ENCODE results near the gene MAPK7. TPM values are rescaled to one million over a fixed set of nuclear protein-coding genes. Genes with fewer than 3 reads are reported as not detected.

The MAPK7 gene
- total RNA-seq, 2 experiments from 2014 or later, result 40.6 to 41.4 TPM

DNA sequence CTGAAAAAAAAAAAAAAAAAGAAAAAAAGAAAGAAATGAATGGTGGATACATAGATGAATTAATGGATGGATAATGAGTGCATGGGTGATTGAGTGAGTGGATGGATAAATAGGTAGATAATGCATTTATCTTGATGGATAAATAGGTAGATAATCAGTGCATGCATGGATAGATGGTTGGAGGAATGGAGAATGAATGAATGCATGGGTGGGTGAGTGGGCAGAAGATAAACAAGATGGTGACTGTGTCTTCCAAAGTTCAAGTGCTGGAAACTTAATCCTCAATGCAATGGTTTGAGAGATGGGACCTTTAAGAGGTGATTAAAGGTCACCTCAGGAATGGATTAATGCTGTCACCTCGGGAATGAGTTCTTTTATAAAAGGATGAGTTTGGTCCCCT is 26.0 kb downstream of the MAPK7 start:
- POLR2A ChIA-PET, result no interaction called here
- Mint-ChIP-seq H3K4me1 (no peaks in the 10 kb centered on the region), H3K36me3 (ENCODE audit: low read depth) (no peaks in the 10 kb centered on the region), H3K4me3 (no peak overlapping the region), H3K9me3 (no peaks in the 10 kb centered on the region), H3K27me3 (peaks cover 9% of the 10 kb centered on the region), H3K27ac (no peak overlapping the region)
- CTCF ChIA-PET, result no interaction called here
- no peak for DNase-seq

DNA sequence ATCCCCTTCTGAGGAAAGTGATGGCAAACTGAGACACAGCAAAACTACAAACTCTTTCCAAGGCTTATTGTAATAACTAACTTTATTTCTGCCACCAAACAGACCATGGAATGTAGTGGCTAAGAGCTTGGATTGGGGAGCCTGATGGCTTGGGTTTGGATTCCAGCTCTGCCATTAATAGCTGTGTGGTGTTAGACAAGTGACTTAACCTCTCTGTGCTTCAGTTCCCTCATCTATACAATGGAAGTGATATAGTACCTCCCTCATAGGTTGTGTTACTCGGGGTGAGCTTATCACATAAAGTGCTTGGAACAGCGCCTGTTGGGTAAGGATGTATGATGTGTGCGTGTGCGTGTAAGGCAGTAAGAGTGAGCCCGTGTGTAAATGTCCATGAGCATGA is 26.8 kb downstream of the MAPK7 start:
- ChIA-PET POLR2A (interaction anchor here (1.1 kb wide), 1 partner anchor 19 kb away, joined by 3 read pairs; no protein-coding TSS in a partner anchor), CTCF (interaction anchor here (1.3 kb wide), 1 partner anchor 29 kb away, joined by 3 read pairs; no protein-coding TSS in a partner anchor)
- peaks cover 11% of the 10 kb centered on the region for H3K27me3 Mint-ChIP-seq
- no peaks in the 10 kb centered on the region for H3K36me3 Mint-ChIP-seq (ENCODE audit: low read depth)
- DNase-seq, result no peak
- H3K27ac Mint-ChIP-seq, result no peak overlapping the region
- no peaks in the 10 kb centered on the region for H3K4me1 Mint-ChIP-seq
- H3K4me3 Mint-ChIP-seq, result no peak overlapping the region
- no peaks in the 10 kb centered on the region for H3K9me3 Mint-ChIP-seq

DNA sequence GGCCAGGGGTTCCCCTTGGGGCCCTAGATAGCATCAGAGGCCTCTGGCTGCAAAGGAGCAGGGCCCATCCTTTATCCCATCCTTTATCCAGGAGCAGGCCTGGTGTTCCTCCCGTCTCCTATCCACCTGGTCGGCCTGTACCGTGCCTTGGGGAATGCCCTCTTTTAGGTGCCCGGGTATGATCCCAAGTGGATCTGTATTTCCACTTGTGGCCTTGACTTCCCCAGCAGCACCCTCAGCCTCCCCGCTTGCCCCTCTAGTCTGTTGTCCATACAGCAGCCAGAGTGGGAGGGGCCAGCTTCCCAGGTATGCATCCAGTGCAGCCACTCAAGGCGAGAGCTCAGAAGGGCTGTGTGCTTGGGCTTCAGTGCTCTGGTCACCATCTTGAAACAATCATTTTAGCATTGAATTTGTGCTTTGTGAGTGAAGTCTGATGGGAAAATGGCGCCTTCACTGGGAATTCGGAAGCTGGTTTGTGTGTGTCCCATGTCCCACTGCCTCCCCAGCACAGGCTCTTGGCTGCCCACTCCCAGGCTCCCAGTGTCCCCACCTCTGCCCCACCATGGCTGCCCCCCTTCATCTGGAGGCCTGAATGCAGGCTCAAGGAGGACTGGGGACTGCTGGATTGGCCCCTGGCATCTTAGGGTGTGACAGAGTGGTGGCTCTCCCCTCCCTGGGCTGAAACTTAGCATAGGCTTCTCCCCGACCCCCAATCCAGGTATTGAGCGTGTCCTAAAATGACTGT is 29.5 kb downstream of the MAPK7 start:
- Mint-ChIP-seq H3K27ac (no peak overlapping the region), H3K9me3 (no peaks in the 10 kb centered on the region), H3K27me3 (peaks cover 11% of the 10 kb centered on the region), H3K4me3 (no peak overlapping the region), H3K36me3 (ENCODE audit: low read depth) (no peaks in the 10 kb centered on the region), H3K4me1 (no peaks in the 10 kb centered on the region)
- ChIA-PET CTCF (interaction anchor here (0.6 to 1.5 kb wide), 3 partner anchors 11 to 166 kb away, joined by 3 read pairs; no protein-coding TSS in a partner anchor), POLR2A (no interaction called here)
- no peak for DNase-seq

DNA sequence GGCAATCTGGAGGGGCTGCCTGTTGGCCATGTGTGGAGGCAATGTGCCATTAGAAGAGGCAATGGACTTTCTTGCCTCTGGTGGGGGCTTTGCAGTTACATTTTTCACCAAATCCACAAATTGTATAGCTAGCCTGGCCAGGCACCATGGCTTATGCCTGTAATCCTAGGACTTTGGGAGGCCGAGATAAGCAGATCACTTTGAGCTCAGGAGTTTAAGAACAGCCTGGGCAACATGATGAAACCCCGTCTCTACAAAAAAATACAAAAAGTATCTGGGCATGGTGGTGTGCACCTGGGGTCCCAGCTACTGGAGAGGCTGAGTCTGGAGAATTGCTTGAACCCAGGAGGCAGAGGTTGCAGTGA is 30.0 kb downstream of the MAPK7 start:
- Mint-ChIP-seq H3K27me3 (peaks cover 11% of the 10 kb centered on the region), H3K9me3 (no peaks in the 10 kb centered on the region), H3K36me3 (ENCODE audit: low read depth) (no peaks in the 10 kb centered on the region), H3K27ac (no peak overlapping the region), H3K4me1 (no peaks in the 10 kb centered on the region), H3K4me3 (no peak overlapping the region)
- POLR2A ChIA-PET, result no interaction called here
- CTCF ChIA-PET, result interaction anchor here (0.6 to 1.5 kb wide), 3 partner anchors 11 to 167 kb away, joined by 3 read pairs; no protein-coding TSS in a partner anchor
- DNase-seq, result no peak

DNA sequence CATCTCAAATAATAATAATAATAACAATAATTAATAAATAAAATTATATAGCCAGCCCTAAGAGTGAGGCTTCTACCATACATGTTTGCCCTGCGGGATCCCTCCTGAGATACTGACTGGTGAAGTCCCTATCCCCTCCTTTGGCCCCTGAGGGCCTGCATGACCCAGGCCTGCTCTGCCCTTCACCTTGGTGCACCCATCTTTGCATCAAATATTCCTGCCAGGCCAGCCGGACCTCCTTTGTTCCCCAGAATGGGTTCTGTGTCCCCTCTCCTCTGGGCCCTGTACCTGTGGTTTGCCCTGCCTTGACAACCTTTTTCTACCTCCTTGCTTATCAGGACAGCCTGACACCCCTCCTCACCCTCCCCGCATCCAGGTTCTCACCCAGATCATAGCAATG is 30.8 kb downstream of the MAPK7 start:
- no peak for DNase-seq
- Mint-ChIP-seq H3K9me3 (no peaks in the 10 kb centered on the region), H3K27me3 (peaks cover 7% of the 10 kb centered on the region), H3K36me3 (ENCODE audit: low read depth) (no peaks in the 10 kb centered on the region), H3K4me3 (no peak overlapping the region), H3K4me1 (no peaks in the 10 kb centered on the region), H3K27ac (no peak overlapping the region)
- ChIA-PET CTCF (interaction anchor here (1.5 kb wide), 1 partner anchor 12 kb away, joined by 3 read pairs; no protein-coding TSS in a partner anchor), POLR2A (no interaction called here)

DNA sequence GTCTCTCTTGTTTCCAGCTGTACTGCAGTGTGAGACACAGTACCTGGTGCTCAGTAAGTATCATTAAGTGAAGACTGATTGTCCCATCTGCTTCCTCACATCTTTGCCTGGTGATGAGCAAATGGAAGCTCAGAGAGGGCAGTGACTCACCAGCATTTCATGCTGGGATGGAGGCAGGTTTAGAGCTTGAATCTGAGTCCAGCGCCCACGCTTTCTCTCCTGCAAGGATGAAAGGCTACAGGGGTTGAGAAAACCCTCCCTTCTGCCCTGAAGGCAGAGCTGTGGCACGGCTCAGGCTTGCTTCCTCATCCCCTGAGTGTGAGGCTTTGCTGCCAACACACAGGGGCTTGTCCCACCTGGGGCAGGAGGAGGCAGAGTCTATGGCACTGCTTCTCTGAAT is 31.2 kb downstream of the MAPK7 start:
- Mint-ChIP-seq H3K27ac (no peak overlapping the region), H3K36me3 (ENCODE audit: low read depth) (no peaks in the 10 kb centered on the region), H3K27me3 (peaks cover 7% of the 10 kb centered on the region), H3K4me1 (no peaks in the 10 kb centered on the region), H3K9me3 (no peaks in the 10 kb centered on the region), H3K4me3 (no peak overlapping the region)
- ChIA-PET CTCF (interaction anchor here (1.5 kb wide), 1 partner anchor 13 kb away, joined by 3 read pairs; no protein-coding TSS in a partner anchor), POLR2A (no interaction called here)
- no peak for DNase-seq

DNA sequence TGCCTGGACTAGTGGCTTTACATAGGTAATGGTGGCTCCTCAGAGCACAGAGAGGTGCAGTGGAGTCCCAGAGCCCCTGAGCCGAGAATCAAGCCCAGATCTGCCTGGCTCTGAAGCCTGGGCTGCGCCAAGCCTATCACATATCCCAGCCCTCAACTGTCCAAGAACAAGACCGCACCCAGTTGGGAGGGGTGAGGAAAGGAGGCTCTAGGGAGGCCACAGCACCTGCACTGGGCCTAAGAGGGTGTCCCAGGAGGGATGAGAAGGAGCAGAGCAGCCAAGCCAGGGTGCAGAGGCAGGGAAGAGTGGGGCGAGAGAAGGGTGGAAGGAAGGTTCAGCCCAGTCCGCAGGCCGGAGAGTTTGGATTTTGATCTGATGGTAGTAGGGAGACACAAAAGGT is 31.8 kb downstream of the MAPK7 start:
- POLR2A ChIA-PET, result no interaction called here
- CTCF ChIA-PET, result interaction anchor here (1.2 kb wide), 1 partner anchor 44 kb away, joined by 3 read pairs; no protein-coding TSS in a partner anchor
- peaks cover 7% of the 10 kb centered on the region for H3K27me3 Mint-ChIP-seq

DNA sequence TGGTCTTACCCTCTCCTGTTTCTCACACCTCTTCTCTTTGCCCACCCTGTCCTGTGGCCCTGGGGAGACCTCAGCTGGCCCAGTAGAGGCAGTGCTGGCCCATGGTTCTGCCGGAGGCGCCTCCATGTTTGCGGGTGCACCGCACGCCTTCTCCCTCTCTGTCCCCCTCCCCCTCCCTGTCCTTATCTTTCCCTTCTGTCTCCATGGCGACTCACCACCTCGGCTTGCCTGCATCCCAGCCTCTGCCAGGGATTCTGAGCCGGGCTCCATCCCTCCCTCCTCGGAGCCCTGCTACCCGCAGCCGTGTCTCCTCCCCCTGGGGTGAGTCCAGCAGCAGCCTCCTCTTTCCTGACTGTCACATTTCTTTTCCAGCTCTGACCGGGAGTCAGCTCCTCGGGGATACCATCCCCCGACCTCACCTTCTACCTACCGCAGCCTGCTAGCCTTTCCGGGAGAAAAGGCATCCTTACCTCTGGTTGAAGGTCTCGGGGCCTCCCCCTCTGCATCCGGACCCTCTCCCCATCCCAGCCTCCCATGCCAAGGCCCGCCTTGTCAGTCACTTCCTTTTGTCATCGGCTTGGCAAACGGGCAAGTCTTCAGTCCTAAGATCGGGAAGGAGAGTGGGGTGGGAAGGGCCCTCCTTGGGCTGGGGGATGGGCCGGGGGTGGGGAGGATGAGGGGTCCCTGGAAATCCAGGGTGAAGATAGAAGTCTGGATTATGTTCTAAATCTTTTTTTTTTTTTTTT is 32.8 kb downstream of the MAPK7 start, which contains the start of gene RNF112:
Gene RNF112, plus strand, starts transcription at position 358 of the 746 bp plus-strand sequence. Its CDS starts 177 bp downstream, at position 535.
- H3K4me1 Mint-ChIP-seq, result no peaks in the 10 kb centered on the region
- H3K4me3 Mint-ChIP-seq, result no peak within 1 kb of the TSS
- CTCF ChIA-PET, result interaction anchor here (1.2 kb wide), 1 partner anchor 45 kb away, joined by 3 read pairs; no protein-coding TSS in a partner anchor
- H3K27ac Mint-ChIP-seq, result no peak within 1 kb of the TSS
- peaks cover 7% of the 10 kb centered on the region for H3K27me3 Mint-ChIP-seq
- POLR2A ChIA-PET, result no interaction called here
- no peak for DNase-seq
- no peaks in the 10 kb centered on the region for H3K9me3 Mint-ChIP-seq
- H3K36me3 Mint-ChIP-seq (ENCODE audit: low read depth), result no peaks in the 10 kb centered on the region

More for the DNA sequence above, 31.8 kb downstream of the MAPK7 start:
- H3K4me1 Mint-ChIP-seq, result no peaks in the 10 kb centered on the region
- no peak overlapping the region for H3K4me3 Mint-ChIP-seq
- H3K9me3 Mint-ChIP-seq, result no peaks in the 10 kb centered on the region
- no peak for DNase-seq
- no peaks in the 10 kb centered on the region for H3K36me3 Mint-ChIP-seq (ENCODE audit: low read depth)
- H3K27ac Mint-ChIP-seq, result no peak overlapping the region

DNA sequence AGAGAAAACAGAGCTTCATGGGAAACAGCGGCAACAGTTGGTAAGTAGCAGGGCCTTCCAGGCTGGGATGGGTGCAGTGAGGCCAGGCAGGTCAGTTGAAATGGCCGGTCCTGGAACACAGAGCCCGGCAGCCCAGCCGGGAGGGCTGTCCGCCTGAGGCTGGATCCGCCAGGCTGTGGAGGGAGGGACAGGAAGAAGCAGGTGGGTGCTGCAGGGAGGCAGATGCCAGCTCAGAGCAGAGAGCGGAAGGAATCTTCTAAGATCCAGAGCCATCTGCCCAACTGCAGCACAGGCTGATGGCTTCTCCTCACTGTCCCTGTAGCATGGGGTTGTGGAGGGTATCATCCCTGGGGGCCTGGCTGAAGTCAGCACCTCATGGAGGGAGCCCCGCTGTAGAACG is 33.3 kb downstream of the MAPK7 start:
- no peak overlapping the region for H3K4me3 Mint-ChIP-seq
- no peaks in the 10 kb centered on the region for H3K9me3 Mint-ChIP-seq
- H3K27ac Mint-ChIP-seq, result no peak overlapping the region
- H3K36me3 Mint-ChIP-seq (ENCODE audit: low read depth), result no peaks in the 10 kb centered on the region
- H3K4me1 Mint-ChIP-seq, result no peaks in the 10 kb centered on the region
- DNase-seq, result no peak
- CTCF ChIA-PET, result no interaction called here
- H3K27me3 Mint-ChIP-seq, result peaks cover 7% of the 10 kb centered on the region
- POLR2A ChIA-PET, result no interaction called here

DNA sequence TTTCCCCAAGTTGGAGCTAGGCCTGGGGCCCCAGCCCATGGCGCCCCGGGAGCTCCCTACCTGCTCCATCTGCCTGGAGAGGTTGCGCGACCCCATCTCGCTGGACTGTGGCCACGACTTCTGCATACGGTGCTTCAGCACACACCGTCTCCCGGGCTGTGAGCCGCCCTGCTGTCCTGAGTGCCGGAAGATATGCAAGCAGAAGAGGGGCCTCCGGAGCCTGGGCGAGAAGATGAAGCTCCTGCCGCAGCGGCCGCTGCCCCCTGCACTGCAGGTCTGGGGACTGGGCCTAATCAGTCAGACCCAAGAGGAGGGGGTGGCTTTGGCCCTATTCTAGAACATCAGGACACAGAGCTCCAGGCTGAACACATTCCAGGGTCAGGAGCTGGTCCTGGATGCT is 34.2 kb downstream of the MAPK7 start:
- ChIA-PET CTCF (no interaction called here), POLR2A (no interaction called here)
- no peaks in the 10 kb centered on the region for H3K9me3 Mint-ChIP-seq
- no peaks in the 10 kb centered on the region for H3K36me3 Mint-ChIP-seq (ENCODE audit: low read depth)
- peaks cover 7% of the 10 kb centered on the region for H3K27me3 Mint-ChIP-seq
- DNase-seq, result no peak
- H3K4me3 Mint-ChIP-seq, result no peak overlapping the region
- no peak overlapping the region for H3K27ac Mint-ChIP-seq
- H3K4me1 Mint-ChIP-seq, result peaks cover under 1% of the 10 kb centered on the region

DNA sequence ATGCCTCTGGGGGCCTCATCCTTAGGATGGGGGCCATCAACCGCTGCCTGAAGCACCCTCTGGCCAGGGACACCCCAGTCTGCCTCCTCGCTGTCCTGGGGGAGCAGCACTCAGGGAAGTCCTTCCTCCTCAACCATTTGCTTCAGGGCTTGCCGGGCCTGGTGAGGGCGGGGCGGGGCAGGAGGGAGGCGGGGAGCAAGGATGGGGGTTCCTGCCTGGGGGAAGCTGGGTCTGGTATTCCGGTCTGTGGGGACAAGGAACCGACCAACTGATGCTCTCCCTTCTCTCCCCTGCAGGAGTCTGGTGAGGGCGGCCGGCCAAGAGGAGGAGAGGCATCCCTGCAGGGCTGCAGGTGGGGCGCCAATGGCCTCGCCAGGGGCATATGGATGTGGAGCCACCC is 34.7 kb downstream of the MAPK7 start:
- no peaks in the 10 kb centered on the region for H3K9me3 Mint-ChIP-seq
- H3K4me1 Mint-ChIP-seq, result peaks cover 5% of the 10 kb centered on the region
- H3K27ac Mint-ChIP-seq, result no peak overlapping the region
- no peak overlapping the region for H3K4me3 Mint-ChIP-seq
- ChIA-PET POLR2A (no interaction called here), CTCF (no interaction called here)
- DNase-seq, result no peak
- H3K36me3 Mint-ChIP-seq (ENCODE audit: low read depth), result no peaks in the 10 kb centered on the region
- H3K27me3 Mint-ChIP-seq, result peaks cover 9% of the 10 kb centered on the region

DNA sequence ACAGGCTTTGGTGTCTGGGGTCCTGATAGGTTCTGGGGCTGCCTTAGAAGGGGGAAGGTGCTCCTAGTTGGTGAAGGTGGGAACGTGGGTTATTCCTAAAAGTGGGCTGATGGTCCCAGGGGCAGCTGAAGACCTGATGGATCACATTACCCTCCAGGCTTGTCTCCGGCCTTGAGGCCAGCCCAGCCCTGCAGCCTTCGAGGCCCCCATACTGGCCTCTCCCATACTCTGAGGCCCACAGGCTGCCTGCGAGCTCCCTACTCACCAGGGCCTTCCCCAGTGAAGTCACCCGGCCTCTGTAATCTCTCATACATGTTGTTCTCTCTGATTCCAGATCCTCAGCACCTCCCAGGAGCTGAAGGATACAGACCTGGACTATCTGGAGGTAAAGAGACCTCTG is 35.5 kb downstream of the MAPK7 start:
- no peaks in the 10 kb centered on the region for H3K36me3 Mint-ChIP-seq (ENCODE audit: low read depth)
- CTCF ChIA-PET, result interaction anchor here (1.2 kb wide), 1 partner anchor 35 kb away, joined by 3 read pairs; the partner anchor contains the start of gene MAPK7
- POLR2A ChIA-PET, result no interaction called here

More for the DNA sequence above, 35.5 kb downstream of the MAPK7 start:
- Mint-ChIP-seq H3K4me3 (no peak overlapping the region), H3K27me3 (peaks cover 9% of the 10 kb centered on the region), H3K4me1 (peaks cover 13% of the 10 kb centered on the region), H3K27ac (no peak overlapping the region), H3K9me3 (no peaks in the 10 kb centered on the region)
- DNase-seq, result no peak
